Activated naive CD4-positive, alpha-beta T cell treated with anti-CD3 and anti-CD28 coated beads, Interleukin-2, amount 50 U/mL, for 72 hours (primary cell): ENCODE data around the gene INO80C. TPM values are rescaled to one million over a fixed set of nuclear protein-coding genes. Genes with fewer than 3 reads are reported as not detected.
A peak's percentile ranks its signal among the peaks of the same experiment; 100 is the strongest.

Experiments used
- ATAC-seq, 2 donors: fragments of 150-1000 bp; cut with Tn5 transposase; 2 replicates each; pipeline ENCODE4 v1.10.0; 2021; ENCODE audit warnings: mild to moderate bottlenecking in 2 of 2, moderate library complexity in 2 of 2
- DNase-seq, 2 donors: peaks; one replicate each; pipeline ENCODE4 v3.0.0; 2021 to 2022; ENCODE audit warnings: low spot score in 2 of 2
- H3K27ac Mint-ChIP-seq, 2 donors: one replicate each; pipeline ENCODE4 v1.8.0; 2022; ENCODE audit warnings: mild to moderate bottlenecking in 2 of 2, mixed read lengths in 2 of 2
- H3K36me3 Mint-ChIP-seq, 2 donors: one replicate each; pipeline ENCODE4 v1.8.0; 2022; ENCODE audit warnings: mixed read lengths in 2 of 2
- H3K9me3 Mint-ChIP-seq, 2 donors: one replicate each; pipeline ENCODE4 v1.8.0; 2022; ENCODE audit warnings: mixed read lengths in 2 of 2
- total RNA-seq, 2 donors: library from RNA; stranded (reverse); gene quantifications; one replicate each; pipeline ENCODE4 v1.2.3, GENCODE V29; 2022

The INO80C gene
- total RNA-seq, 2 donors from 2014 or later: 14.6 to 36.9 TPM

GRCh38 chr18:35478520-35479435 lies 19.0 kb downstream of the INO80C start:
- ATAC-seq (peak; percentile 97 to 100), DNase-seq (peak in 1 of 2 donors; percentile 37)
- Mint-ChIP-seq H3K36me3 (peaks cover 18 to 33% of the 10 kb centered on the region in 2 donors), H3K27ac (peak overlapping the region; percentile 79 to 81), H3K9me3 (peaks cover 0 to 7% of the 10 kb centered on the region in 2 donors)

DNA sequence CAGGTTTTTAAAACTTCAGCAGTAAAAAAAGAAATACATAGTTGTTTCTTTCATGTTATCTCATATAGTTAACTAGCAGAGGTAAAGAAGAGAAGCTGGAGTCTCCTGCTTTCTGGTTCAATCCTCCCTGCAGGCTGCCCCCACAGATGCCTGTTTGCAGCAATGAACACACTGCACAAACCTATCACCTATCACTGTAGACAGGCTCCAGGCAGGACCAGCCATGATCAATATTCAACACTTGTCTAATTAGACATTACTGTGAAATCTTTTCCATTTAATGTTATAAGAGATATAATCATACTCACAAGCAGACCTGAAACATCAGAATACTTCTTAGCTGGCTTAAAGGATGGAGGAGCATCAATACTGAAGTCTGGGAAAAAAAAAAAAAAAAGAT lies 19.8 kb downstream of the INO80C start:
- DNase-seq (no peak), ATAC-seq (no peak)
- peak overlapping the region; percentile 76 to 79 for H3K27ac Mint-ChIP-seq

DNA sequence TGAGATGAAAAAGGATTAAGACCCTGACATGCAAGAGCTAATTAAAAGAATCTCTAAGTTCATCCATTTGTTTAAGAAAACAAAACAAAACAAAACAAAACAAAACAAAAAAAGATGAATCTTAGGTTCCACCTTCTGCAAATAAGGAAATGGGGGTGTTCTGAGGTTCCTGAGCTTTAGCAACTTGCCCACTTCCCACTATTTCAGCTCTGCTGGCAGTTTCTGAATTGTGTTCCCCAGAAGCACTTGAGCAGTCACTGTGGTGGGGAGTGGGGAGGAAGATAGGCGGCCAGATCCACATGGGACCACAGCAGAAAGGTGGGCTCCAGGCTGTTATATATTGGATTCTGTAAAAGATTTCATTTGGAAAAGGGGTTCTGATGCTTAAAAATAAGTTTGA lies 20.3 kb downstream of the INO80C start:
- peaks cover 0 to 7% of the 10 kb centered on the region in 2 donors for H3K9me3 Mint-ChIP-seq
- H3K27ac Mint-ChIP-seq: no peak overlapping the region
- DNase-seq: no peak
- peaks cover 25 to 31% of the 10 kb centered on the region in 2 donors for H3K36me3 Mint-ChIP-seq
- no peak for ATAC-seq

More for the DNA sequence above, 19.8 kb downstream of the INO80C start:
- H3K9me3 Mint-ChIP-seq: peaks cover 0 to 7% of the 10 kb centered on the region in 2 donors
- H3K36me3 Mint-ChIP-seq: peaks cover 20 to 31% of the 10 kb centered on the region in 2 donors

GRCh38 chr18:35474884-35475283 lies 22.9 kb downstream of the INO80C start:
- no peak for DNase-seq
- no peak for ATAC-seq
- H3K9me3 Mint-ChIP-seq: peaks cover 0 to 7% of the 10 kb centered on the region in 2 donors
- H3K36me3 Mint-ChIP-seq: peaks cover 31 to 32% of the 10 kb centered on the region in 2 donors
- no peak overlapping the region for H3K27ac Mint-ChIP-seq

- ATAC-seq (no peak), DNase-seq (no peak)
- H3K27ac Mint-ChIP-seq: no peak overlapping the region
- H3K36me3 Mint-ChIP-seq: peaks cover 31 to 32% of the 10 kb centered on the region in 2 donors
- peaks cover 0 to 7% of the 10 kb centered on the region in 2 donors for H3K9me3 Mint-ChIP-seq
These were observed 24.2 kb downstream of the INO80C start for GRCh38 chr18:35473562-35473961.

DNA sequence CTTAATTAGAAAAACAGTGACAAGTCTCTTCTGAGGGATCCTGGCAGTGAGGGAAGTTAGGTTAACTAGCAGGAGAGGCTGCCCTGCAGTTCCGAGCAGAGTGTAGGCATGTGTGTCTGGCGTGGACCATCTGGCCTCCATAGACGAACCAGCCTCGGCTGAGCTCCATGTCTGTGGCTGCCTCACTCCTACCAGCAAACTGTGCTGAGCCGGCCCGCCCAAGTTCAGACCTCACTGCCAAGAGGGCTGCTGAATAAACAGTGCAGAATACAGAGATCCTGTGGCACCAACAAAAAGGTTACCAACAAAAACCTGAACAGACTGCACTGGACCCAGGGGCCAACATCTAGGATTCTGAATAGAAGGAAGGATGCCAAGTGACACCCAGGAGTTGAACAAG lies 27.3 kb downstream of the INO80C start:
- DNase-seq (no peak), ATAC-seq (no peak)
- Mint-ChIP-seq H3K9me3 (peaks cover 0 to 7% of the 10 kb centered on the region in 2 donors), H3K27ac (no peak overlapping the region), H3K36me3 (peaks cover 21 to 22% of the 10 kb centered on the region in 2 donors)

- no peak for ATAC-seq
- Mint-ChIP-seq H3K27ac (peak overlapping the region; percentile 2 to 65), H3K36me3 (peaks cover 14% of the 10 kb centered on the region in 2 donors), H3K9me3 (peaks cover 0 to 3% of the 10 kb centered on the region in 2 donors)
- no peak for DNase-seq
These were observed 28.0 kb downstream of the INO80C start for GRCh38 chr18:35469725-35470124.

- Mint-ChIP-seq H3K9me3 (no peaks in the 10 kb centered on the region), H3K27ac (peak overlapping the region; percentile 2 to 65), H3K36me3 (peaks cover 13% of the 10 kb centered on the region in 2 donors)
- ATAC-seq (no peak), DNase-seq (no peak)
These were observed 29.0 kb downstream of the INO80C start for GRCh38 chr18:35468711-35469110.

GRCh38 chr18:35467624-35468016 lies 30.1 kb downstream of the INO80C start:
- DNase-seq (no peak), ATAC-seq (no peak)
- Mint-ChIP-seq H3K9me3 (no peaks in the 10 kb centered on the region), H3K27ac (peak overlapping the region in 1 of 2 donors; percentile 10), H3K36me3 (peaks cover 7% of the 10 kb centered on the region in 2 donors)

DNA sequence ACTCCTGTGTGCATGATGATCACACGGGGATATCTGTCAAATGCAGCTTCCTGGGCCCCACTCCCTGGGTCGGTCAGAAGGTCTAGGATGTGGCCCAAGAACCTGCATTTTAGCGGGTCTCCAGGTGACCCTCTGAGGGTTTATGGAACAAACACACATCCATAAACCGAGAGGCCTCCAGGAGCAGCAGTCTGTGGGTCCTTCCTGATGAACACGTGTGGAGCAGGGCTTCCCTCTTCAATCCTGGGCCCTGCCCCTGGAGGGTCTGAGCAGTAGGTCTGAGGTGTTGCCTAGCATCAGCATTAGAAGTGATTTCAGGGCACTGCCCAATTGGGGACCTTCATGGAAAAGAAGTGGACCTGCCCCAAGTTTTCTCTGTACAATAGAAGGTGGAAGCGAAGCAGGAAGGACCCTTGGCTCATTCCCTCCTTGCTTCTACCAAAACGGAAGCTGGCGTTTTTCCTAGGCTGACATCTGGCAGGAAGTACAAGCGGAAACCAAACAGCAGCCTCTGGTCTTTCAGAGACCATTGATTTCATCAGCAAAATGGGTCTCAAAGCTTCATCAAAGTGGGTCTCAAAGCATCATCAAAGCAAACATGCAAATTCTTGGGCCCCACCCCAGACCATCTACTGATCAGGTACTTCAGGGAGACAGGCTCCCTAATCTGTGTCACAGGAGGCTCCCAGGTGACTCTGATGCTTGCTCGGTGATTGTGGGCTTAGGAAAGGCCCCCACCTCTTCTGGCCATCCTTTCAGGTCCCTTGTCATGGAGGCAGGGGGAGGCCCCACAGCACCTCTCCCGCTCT lies 30.7 kb downstream of the INO80C start:
- Mint-ChIP-seq H3K9me3 (no peaks in the 10 kb centered on the region), H3K36me3 (peaks cover under 1% of the 10 kb centered on the region in 2 donors), H3K27ac (no peak overlapping the region)
- ATAC-seq (no peak), DNase-seq (no peak)

DNA sequence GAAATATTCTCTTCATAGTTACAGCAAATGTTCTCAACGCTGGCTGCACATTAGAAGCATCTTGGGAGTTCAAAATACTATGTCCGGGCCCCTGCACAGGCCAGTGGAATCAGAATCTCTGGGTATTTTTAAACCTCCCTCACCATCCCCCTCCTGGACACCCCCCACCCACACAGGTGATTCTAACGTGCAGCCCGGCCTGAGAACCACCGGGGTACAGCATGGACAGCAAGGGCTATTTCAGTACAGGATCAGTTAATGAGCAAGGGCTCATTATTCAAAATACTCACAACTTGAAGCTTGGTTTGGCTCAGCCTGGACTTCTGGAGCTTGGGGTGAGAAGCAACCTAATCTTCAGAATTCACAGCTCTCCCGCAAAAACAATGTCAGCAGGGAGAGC lies 31.4 kb downstream of the INO80C start:
- H3K9me3 Mint-ChIP-seq: no peaks in the 10 kb centered on the region
- ATAC-seq (no peak), DNase-seq (no peak)
- H3K36me3 Mint-ChIP-seq: no peaks in the 10 kb centered on the region
- no peak overlapping the region for H3K27ac Mint-ChIP-seq

DNA sequence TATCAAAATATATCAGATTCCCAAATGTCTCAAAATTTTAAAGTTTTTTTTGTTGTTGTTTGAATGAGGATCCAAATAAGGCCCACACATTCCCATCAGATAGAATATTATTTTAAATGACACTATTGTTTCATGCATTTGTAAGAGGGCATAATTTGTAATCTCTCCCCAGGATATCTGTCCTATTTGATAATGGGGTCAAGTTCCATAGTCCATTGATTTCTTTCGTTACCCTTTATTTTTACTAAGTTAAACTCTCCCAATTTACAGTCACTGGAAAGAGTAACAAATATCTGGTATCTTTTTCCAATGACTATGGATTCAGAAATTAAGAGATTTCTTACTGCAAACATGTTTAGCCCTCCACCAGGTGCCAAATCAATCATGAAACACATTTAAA lies 32.4 kb downstream of the INO80C start:
- H3K27ac Mint-ChIP-seq: no peak overlapping the region
- no peaks in the 10 kb centered on the region for H3K36me3 Mint-ChIP-seq
- DNase-seq (no peak), ATAC-seq (no peak)
- H3K9me3 Mint-ChIP-seq: no peaks in the 10 kb centered on the region

DNA sequence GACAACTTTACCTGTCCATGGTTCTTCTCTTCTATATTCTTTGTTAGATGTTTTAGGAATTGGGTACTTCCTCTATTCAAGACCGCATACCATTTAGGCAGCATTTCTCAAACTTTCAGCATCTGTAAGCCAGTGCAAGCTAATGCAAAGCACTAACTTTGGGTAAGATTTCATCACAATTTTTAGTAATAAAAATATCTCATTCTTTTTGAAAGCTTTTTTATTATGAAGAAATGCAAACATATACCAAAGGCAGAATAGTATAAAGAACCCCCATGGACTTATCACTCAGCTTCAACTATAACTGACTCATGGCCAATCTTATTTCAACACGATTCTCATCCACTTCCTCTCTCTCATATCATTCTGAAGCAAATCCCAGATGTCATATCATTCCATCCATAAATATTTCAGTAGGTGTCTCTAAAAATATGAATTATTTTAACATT lies 32.9 kb downstream of the INO80C start:
- Mint-ChIP-seq H3K9me3 (no peaks in the 10 kb centered on the region), H3K36me3 (no peaks in the 10 kb centered on the region), H3K27ac (no peak overlapping the region)
- DNase-seq (no peak), ATAC-seq (no peak)

GRCh38 chr18:35463827-35464226 lies 33.9 kb downstream of the INO80C start:
- DNase-seq: no peak
- ATAC-seq: no peak
- no peak overlapping the region for H3K27ac Mint-ChIP-seq
- no peaks in the 10 kb centered on the region for H3K36me3 Mint-ChIP-seq
- H3K9me3 Mint-ChIP-seq: no peaks in the 10 kb centered on the region

DNA sequence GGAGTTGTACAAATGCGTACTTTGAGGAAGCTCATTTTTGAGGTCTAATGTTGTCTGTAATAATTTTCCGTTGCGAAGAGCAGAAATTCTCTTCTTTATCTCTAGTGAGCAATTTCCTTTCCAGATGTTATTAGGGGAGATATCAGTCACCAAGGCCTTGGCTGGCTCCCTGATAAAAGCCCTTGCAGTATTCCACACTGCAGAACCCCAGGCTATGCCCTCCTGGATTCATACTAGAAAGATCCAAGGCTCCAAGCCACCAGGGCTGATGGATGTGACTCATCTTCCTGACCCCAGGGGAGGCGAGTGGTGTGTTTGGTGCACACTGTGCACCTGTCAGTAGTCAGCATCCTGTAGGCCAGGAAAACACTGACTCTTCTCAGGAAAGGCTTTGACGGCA lies 34.7 kb downstream of the INO80C start:
- ATAC-seq (no peak), DNase-seq (no peak)
- Mint-ChIP-seq H3K36me3 (no peaks in the 10 kb centered on the region), H3K27ac (no peak overlapping the region), H3K9me3 (no peaks in the 10 kb centered on the region)

GRCh38 chr18:35460736-35461161 lies 37.0 kb downstream of the INO80C start:
- Mint-ChIP-seq H3K36me3 (no peaks in the 10 kb centered on the region), H3K27ac (no peak overlapping the region), H3K9me3 (no peaks in the 10 kb centered on the region)
- no peak for DNase-seq
- ATAC-seq: no peak

GRCh38 chr18:35459997-35460396 lies 37.8 kb downstream of the INO80C start:
- Mint-ChIP-seq H3K36me3 (no peaks in the 10 kb centered on the region), H3K27ac (no peak overlapping the region), H3K9me3 (no peaks in the 10 kb centered on the region)
- no peak for DNase-seq
- no peak for ATAC-seq
